GM23338 (cell line): ENCODE results near the gene SIK2. TPM values are rescaled to one million over a fixed set of nuclear protein-coding genes. Genes with fewer than 3 reads are reported as not detected.
A peak's percentile ranks its signal among the peaks of the same experiment; 100 is the strongest.

Experiments used
- ATAC-seq: fragments of 200-7000 bp; cut with Tn5 transposase; 3 replicates; pipeline ENCODE4 v1.9.1; 2020
- DNase-seq: peaks from one replicate; pipeline ENCODE4 v3.0.0-alpha.2; 2015; ENCODE audit warnings: low spot score
- H2AFZ ChIP-seq: fragments of 200-600 bp; sonication (generic); 2 replicates; pipeline ENCODE4 v1.8.0; 2016; ENCODE audit warnings: antibody characterized with exemption, mild to moderate bottlenecking, moderate library complexity
- H3F3A ChIP-seq: fragments of 200-600 bp; sonication (generic); replicated peaks from 2 replicates; pipeline ENCODE4 v1.8.0; 2017; ENCODE audit warnings: antibody characterized with exemption, mixed run types, low read depth
- H3K27ac ChIP-seq: fragments of 200-600 bp; sonication (generic); 2 replicates; pipeline ENCODE4 v1.6.1; 2016; ENCODE audit warnings: low read depth
- H3K27me3 ChIP-seq: fragments of 200-600 bp; sonication (generic); 2 replicates; pipeline ENCODE4 v1.8.0; 2016; ENCODE audit warnings: mild to moderate bottlenecking, mixed run types, moderate library complexity; ENCODE audit not compliant: insufficient read depth
- H3K36me3 ChIP-seq: fragments of 200-600 bp; sonication (generic); 2 replicates; pipeline ENCODE4 v1.8.0; 2016; ENCODE audit warnings: mild to moderate bottlenecking; ENCODE audit not compliant: insufficient read depth
- H3K4me1 ChIP-seq: fragments of 200-600 bp; sonication (generic); 2 replicates; pipeline ENCODE4 v1.8.0; 2016; ENCODE audit warnings: mild to moderate bottlenecking, moderate library complexity; ENCODE audit not compliant: insufficient read depth
- H3K4me2 ChIP-seq: fragments of 200-600 bp; sonication (generic); 2 replicates; pipeline ENCODE4 v1.7.1; 2017; ENCODE audit warnings: mixed run types
- H3K4me3 ChIP-seq: fragments of 200-600 bp; sonication (generic); 2 replicates; pipeline ENCODE4 v1.6.1; 2016; ENCODE audit warnings: mixed run types
- H3K79me2 ChIP-seq: fragments of 200-600 bp; sonication (generic); replicated peaks from 2 replicates; pipeline ENCODE4 v1.8.0; 2017; ENCODE audit warnings: mild to moderate bottlenecking; ENCODE audit not compliant: insufficient read depth
- H3K9me2 ChIP-seq: fragments of 200-600 bp; sonication (generic); 2 replicates; pipeline ENCODE4 v1.8.0; 2017; ENCODE audit not compliant: insufficient read depth
- H4K20me1 ChIP-seq: fragments of 200-600 bp; sonication (generic); replicated peaks from 2 replicates; pipeline ENCODE4 v1.8.0; 2017; ENCODE audit warnings: mild to moderate bottlenecking; ENCODE audit not compliant: insufficient read depth
- H3K27ac Mint-ChIP-seq: 2 replicates; pipeline ENCODE4 v1.8.0; 2020; ENCODE audit warnings: inconsistent platforms, mild to moderate bottlenecking, moderate library complexity, mixed read lengths
- H3K27me3 Mint-ChIP-seq: 3 replicates; pipeline ENCODE4 v1.8.0; 2022; ENCODE audit warnings: low read depth, mild to moderate bottlenecking, moderate library complexity, mixed read lengths, inconsistent platforms; ENCODE audit not compliant: insufficient read depth, poor library complexity
- H3K36me3 Mint-ChIP-seq: 3 replicates; pipeline ENCODE4 v1.8.0; 2021; ENCODE audit warnings: low read depth, mild to moderate bottlenecking, inconsistent platforms, moderate library complexity, mixed read lengths
- H3K4me1 Mint-ChIP-seq: 3 replicates; pipeline ENCODE4 v1.8.0; 2020; ENCODE audit warnings: mild to moderate bottlenecking, inconsistent platforms, mixed read lengths
- H3K4me3 Mint-ChIP-seq: 3 replicates; pipeline ENCODE4 v1.8.0; 2021; ENCODE audit warnings: moderate library complexity, mild to moderate bottlenecking, inconsistent platforms, mixed read lengths
- H3K9me3 Mint-ChIP-seq: 3 replicates; pipeline ENCODE4 v1.8.0; 2020; ENCODE audit warnings: moderate library complexity, mild to moderate bottlenecking, inconsistent platforms, mixed read lengths
- CREB1 ChIP-seq: fragments of 250-450 bp; sonication (Bioruptor Pico); IDR thresholded peaks from 2 replicates; pipeline ENCODE4 v1.5.0; 2020; ENCODE audit warnings: low read depth, mild to moderate bottlenecking, moderate library complexity
- EZH2 ChIP-seq: fragments of 200-600 bp; sonication (generic); IDR thresholded peaks from one replicate; pipeline ENCODE4 v1.8.0; 2017; ENCODE audit warnings: antibody characterized with exemption, mild to moderate bottlenecking, low read depth; ENCODE audit not compliant: unreplicated experiment
- EZH2phosphoT487 ChIP-seq: fragments of 200-600 bp; sonication (generic); IDR thresholded peaks from one replicate; pipeline ENCODE4 v1.8.1; 2018; ENCODE audit warnings: antibody characterized with exemption; ENCODE audit not compliant: unreplicated experiment
- JUNB ChIP-seq: IDR thresholded peaks from one replicate; pipeline ENCODE4 v1.6.1; 2016; ENCODE audit warnings: antibody characterized with exemption; ENCODE audit not compliant: unreplicated experiment
- NANOG ChIP-seq: IDR thresholded peaks from 2 replicates; pipeline ENCODE4 v1.6.1; 2016; ENCODE audit warnings: antibody characterized with exemption, borderline replicate concordance
- POLR2AphosphoS5 ChIP-seq: IDR thresholded peaks from 2 replicates; pipeline ENCODE4 v1.6.1; 2016; ENCODE audit warnings: antibody characterized with exemption, low read depth
- STAT1 ChIP-seq: IDR thresholded peaks from one replicate; pipeline ENCODE4 v1.6.1; 2016; ENCODE audit warnings: antibody characterized with exemption; ENCODE audit not compliant: unreplicated experiment
- ZNF114 ChIP-seq: fragments of 250-450 bp; sonication (Bioruptor Pico); IDR thresholded peaks from 2 replicates; pipeline ENCODE4 v1.5.0; 2020; ENCODE audit warnings: mild to moderate bottlenecking, moderate library complexity
- ZNF331 ChIP-seq: fragments of 250-450 bp; sonication (Bioruptor Pico); IDR thresholded peaks from 2 replicates; pipeline ENCODE4 v1.5.0; 2020; ENCODE audit warnings: low read depth, mild to moderate bottlenecking, moderate library complexity
- polyA plus RNA-seq: library from polyadenylated mRNA; unstranded; fragments of >200 nt; fragmentation: Nextera tagmentation; extraction: Ambion mirVana; gene quantifications from 2 replicates; pipeline ENCODE4 v1.2.1, GENCODE V29; 2016
- total RNA-seq: library from RNA; depleted of rRNA; stranded (reverse); fragments of >200 nt; shearing (Covaris generic); gene quantifications from 2 replicates; pipeline ENCODE4 v1.2.3, GENCODE V29; 2014
- TF ChIP-seq, protein P1 (sequence below), 2 experiments: fragments of 200-600 bp in 1 of 2; sonication (generic) in 1 of 2; conservative IDR thresholded peaks; 2 replicates each; pipeline versions ENCODE4 v1.5.1 to v1.6.1; 2016 to 2017; ENCODE audit warnings: antibody characterized with exemption in 2 of 2, low read depth in 2 of 2, mild to moderate bottlenecking in 2 of 2, moderate library complexity in 1 of 2
- TF ChIP-seq, protein P2 (sequence below): fragments of 250-450 bp; sonication (Bioruptor Pico); IDR thresholded peaks from 2 replicates; pipeline ENCODE4 v1.5.0; 2020; ENCODE audit warnings: mild to moderate bottlenecking, moderate library complexity
- TF ChIP-seq, protein P3 (sequence below): IDR thresholded peaks from 2 replicates; pipeline ENCODE4 v1.6.1; 2016; ENCODE audit warnings: antibody characterized with exemption
- TF ChIP-seq, protein P4 (sequence below): IDR thresholded peaks from one replicate; pipeline ENCODE4 v1.6.1; 2018; ENCODE audit warnings: antibody characterized with exemption; ENCODE audit not compliant: unreplicated experiment

Gene SIK2
- total and polyA plus RNA-seq, 2 experiments from 2014 or later: 2.3 to 6.7 TPM

DNA sequence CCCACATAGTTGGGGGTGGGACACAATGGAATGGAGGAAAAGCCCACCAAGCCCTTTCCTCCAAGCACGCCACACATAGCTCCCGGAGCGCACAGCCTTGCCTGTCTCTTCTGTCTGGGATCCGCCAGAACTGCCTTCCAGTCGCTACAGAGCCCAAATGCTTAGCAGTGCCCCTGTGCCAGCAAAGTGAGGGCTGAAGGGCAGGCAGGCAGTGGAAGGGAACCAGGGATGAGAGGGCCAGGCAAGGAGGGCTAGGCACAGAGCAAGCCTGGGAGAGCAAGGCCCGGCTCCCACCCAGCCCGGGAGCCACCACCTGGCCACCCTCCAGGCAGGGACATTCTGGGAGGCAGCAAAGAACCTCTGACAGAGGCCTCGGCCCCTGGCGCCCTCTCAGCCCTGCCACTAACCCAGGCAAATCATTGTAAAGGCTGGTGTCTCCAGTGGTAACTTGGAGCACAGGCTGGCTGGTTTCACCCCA lies 131.4 kb downstream of the SIK2 start:
- peaks cover 25% of the 10 kb centered on the region for H3K4me1 Mint-ChIP-seq
- no peak overlapping the region for H3K4me2 ChIP-seq

More for the DNA sequence above, 131.4 kb downstream of the SIK2 start:
- Mint-ChIP-seq H3K27ac (no peak overlapping the region), H3K27me3 (peaks cover 8% of the 10 kb centered on the region), H3K4me3 (no peak overlapping the region), H3K36me3 (peaks cover 10% of the 10 kb centered on the region), H3K9me3 (no peaks in the 10 kb centered on the region)
- H3K4me3 ChIP-seq: no peak overlapping the region
- H3K27ac ChIP-seq: no peak overlapping the region; the same call in none of the 2 replicates
- ATAC-seq (peak; percentile 15), DNase-seq (no peak)
- no peak for TF ChIP-seq CREB1 (CRISPR knock-in tag)
- TF ChIP-seq, protein P1, sequence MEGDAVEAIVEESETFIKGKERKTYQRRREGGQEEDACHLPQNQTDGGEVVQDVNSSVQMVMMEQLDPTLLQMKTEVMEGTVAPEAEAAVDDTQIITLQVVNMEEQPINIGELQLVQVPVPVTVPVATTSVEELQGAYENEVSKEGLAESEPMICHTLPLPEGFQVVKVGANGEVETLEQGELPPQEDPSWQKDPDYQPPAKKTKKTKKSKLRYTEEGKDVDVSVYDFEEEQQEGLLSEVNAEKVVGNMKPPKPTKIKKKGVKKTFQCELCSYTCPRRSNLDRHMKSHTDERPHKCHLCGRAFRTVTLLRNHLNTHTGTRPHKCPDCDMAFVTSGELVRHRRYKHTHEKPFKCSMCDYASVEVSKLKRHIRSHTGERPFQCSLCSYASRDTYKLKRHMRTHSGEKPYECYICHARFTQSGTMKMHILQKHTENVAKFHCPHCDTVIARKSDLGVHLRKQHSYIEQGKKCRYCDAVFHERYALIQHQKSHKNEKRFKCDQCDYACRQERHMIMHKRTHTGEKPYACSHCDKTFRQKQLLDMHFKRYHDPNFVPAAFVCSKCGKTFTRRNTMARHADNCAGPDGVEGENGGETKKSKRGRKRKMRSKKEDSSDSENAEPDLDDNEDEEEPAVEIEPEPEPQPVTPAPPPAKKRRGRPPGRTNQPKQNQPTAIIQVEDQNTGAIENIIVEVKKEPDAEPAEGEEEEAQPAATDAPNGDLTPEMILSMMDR (conservative IDR thresholded peaks at IDR 0.05; ENCODE audit: low read depth in 2 of 2): no peak
- TF ChIP-seq, protein P2, sequence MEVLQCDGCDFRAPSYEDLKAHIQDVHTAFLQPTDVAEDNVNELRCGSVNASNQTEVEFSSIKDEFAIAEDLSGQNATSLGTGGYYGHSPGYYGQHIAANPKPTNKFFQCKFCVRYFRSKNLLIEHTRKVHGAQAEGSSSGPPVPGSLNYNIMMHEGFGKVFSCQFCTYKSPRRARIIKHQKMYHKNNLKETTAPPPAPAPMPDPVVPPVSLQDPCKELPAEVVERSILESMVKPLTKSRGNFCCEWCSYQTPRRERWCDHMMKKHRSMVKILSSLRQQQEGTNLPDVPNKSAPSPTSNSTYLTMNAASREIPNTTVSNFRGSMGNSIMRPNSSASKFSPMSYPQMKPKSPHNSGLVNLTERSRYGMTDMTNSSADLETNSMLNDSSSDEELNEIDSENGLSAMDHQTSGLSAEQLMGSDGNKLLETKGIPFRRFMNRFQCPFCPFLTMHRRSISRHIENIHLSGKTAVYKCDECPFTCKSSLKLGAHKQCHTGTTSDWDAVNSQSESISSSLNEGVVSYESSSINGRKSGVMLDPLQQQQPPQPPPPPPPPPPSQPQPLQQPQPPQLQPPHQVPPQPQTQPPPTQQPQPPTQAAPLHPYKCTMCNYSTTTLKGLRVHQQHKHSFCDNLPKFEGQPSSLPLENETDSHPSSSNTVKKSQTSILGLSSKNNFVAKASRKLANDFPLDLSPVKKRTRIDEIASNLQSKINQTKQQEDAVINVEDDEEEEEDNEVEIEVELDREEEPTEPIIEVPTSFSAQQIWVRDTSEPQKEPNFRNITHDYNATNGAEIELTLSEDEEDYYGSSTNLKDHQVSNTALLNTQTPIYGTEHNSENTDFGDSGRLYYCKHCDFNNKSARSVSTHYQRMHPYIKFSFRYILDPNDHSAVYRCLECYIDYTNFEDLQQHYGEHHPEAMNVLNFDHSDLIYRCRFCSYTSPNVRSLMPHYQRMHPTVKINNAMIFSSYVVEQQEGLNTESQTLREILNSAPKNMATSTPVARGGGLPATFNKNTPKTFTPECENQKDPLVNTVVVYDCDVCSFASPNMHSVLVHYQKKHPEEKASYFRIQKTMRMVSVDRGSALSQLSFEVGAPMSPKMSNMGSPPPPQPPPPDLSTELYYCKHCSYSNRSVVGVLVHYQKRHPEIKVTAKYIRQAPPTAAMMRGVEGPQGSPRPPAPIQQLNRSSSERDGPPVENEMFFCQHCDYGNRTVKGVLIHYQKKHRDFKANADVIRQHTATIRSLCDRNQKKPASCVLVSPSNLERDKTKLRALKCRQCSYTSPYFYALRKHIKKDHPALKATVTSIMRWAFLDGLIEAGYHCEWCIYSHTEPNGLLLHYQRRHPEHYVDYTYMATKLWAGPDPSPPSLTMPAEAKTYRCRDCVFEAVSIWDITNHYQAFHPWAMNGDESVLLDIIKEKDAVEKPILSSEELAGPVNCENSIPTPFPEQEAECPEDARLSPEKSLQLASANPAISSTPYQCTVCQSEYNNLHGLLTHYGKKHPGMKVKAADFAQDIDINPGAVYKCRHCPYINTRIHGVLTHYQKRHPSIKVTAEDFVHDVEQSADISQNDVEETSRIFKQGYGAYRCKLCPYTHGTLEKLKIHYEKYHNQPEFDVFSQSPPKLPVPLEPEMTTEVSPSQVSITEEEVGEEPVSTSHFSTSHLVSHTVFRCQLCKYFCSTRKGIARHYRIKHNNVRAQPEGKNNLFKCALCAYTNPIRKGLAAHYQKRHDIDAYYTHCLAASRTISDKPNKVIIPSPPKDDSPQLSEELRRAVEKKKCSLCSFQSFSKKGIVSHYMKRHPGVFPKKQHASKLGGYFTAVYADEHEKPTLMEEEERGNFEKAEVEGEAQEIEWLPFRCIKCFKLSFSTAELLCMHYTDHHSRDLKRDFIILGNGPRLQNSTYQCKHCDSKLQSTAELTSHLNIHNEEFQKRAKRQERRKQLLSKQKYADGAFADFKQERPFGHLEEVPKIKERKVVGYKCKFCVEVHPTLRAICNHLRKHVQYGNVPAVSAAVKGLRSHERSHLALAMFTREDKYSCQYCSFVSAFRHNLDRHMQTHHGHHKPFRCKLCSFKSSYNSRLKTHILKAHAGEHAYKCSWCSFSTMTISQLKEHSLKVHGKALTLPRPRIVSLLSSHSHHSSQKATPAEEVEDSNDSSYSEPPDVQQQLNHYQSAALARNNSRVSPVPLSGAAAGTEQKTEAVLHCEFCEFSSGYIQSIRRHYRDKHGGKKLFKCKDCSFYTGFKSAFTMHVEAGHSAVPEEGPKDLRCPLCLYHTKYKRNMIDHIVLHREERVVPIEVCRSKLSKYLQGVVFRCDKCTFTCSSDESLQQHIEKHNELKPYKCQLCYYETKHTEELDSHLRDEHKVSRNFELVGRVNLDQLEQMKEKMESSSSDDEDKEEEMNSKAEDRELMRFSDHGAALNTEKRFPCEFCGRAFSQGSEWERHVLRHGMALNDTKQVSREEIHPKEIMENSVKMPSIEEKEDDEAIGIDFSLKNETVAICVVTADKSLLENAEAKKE (CRISPR knock-in tag): no peak
- no peak for TF ChIP-seq STAT1
- no peak for TF ChIP-seq EZH2
- no peak for TF ChIP-seq JUNB
- no peak for TF ChIP-seq POLR2AphosphoS5
- no peak for TF ChIP-seq EZH2phosphoT487
- TF ChIP-seq, protein P3, sequence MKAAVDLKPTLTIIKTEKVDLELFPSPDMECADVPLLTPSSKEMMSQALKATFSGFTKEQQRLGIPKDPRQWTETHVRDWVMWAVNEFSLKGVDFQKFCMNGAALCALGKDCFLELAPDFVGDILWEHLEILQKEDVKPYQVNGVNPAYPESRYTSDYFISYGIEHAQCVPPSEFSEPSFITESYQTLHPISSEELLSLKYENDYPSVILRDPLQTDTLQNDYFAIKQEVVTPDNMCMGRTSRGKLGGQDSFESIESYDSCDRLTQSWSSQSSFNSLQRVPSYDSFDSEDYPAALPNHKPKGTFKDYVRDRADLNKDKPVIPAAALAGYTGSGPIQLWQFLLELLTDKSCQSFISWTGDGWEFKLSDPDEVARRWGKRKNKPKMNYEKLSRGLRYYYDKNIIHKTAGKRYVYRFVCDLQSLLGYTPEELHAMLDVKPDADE: no peak
- no peak for TF ChIP-seq ZNF331 (CRISPR knock-in tag)
- TF ChIP-seq NANOG: no peak
- no peak for TF ChIP-seq ZNF114 (CRISPR knock-in tag)
- TF ChIP-seq, protein P4, sequence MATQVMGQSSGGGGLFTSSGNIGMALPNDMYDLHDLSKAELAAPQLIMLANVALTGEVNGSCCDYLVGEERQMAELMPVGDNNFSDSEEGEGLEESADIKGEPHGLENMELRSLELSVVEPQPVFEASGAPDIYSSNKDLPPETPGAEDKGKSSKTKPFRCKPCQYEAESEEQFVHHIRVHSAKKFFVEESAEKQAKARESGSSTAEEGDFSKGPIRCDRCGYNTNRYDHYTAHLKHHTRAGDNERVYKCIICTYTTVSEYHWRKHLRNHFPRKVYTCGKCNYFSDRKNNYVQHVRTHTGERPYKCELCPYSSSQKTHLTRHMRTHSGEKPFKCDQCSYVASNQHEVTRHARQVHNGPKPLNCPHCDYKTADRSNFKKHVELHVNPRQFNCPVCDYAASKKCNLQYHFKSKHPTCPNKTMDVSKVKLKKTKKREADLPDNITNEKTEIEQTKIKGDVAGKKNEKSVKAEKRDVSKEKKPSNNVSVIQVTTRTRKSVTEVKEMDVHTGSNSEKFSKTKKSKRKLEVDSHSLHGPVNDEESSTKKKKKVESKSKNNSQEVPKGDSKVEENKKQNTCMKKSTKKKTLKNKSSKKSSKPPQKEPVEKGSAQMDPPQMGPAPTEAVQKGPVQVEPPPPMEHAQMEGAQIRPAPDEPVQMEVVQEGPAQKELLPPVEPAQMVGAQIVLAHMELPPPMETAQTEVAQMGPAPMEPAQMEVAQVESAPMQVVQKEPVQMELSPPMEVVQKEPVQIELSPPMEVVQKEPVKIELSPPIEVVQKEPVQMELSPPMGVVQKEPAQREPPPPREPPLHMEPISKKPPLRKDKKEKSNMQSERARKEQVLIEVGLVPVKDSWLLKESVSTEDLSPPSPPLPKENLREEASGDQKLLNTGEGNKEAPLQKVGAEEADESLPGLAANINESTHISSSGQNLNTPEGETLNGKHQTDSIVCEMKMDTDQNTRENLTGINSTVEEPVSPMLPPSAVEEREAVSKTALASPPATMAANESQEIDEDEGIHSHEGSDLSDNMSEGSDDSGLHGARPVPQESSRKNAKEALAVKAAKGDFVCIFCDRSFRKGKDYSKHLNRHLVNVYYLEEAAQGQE: no peak
- H3K36me3 ChIP-seq: no peaks in the 10 kb centered on the region
- H3F3A ChIP-seq: no peaks in the 10 kb centered on the region
- H3K9me2 ChIP-seq: no peaks in the 10 kb centered on the region
- H2AFZ ChIP-seq: no peak overlapping the region
- H3K4me1 ChIP-seq: no peaks in the 10 kb centered on the region; the same call in 1 of the 2 replicates
- no peaks in the 10 kb centered on the region for H3K79me2 ChIP-seq
- H4K20me1 ChIP-seq: no peaks in the 10 kb centered on the region
- H3K27me3 ChIP-seq: no peaks in the 10 kb centered on the region
